Activated naive CD4-positive, alpha-beta T cell treated with anti-CD3 and anti-CD28 coated beads, Interleukin-2, amount 50 U/mL, for 24 hours (primary cell): ENCODE measurements around the gene BRINP3.
"Not testable (repeated sequence)": the region's sequence is repeated elsewhere in the genome, so short reads cannot be mapped to it uniquely, and the experiment has no call there.

Source experiments
- H3K27ac Mint-ChIP-seq: one replicate; pipeline ENCODE4 v1.8.0; 2021; ENCODE audit warnings: mild to moderate bottlenecking, mixed read lengths
- H3K27me3 Mint-ChIP-seq: one replicate; pipeline ENCODE4 v1.8.0; 2021; ENCODE audit warnings: mixed read lengths
- H3K36me3 Mint-ChIP-seq: one replicate; pipeline ENCODE4 v1.8.0; 2021; ENCODE audit warnings: mixed read lengths
- H3K4me1 Mint-ChIP-seq: one replicate; pipeline ENCODE4 v1.8.0; 2021; ENCODE audit warnings: mixed read lengths
- H3K4me3 Mint-ChIP-seq: one replicate; pipeline ENCODE4 v1.8.0; 2021; ENCODE audit warnings: mild to moderate bottlenecking, mixed read lengths
- H3K9me3 Mint-ChIP-seq: one replicate; pipeline ENCODE4 v1.8.0; 2021; ENCODE audit warnings: mixed read lengths

Gene BRINP3

DNA sequence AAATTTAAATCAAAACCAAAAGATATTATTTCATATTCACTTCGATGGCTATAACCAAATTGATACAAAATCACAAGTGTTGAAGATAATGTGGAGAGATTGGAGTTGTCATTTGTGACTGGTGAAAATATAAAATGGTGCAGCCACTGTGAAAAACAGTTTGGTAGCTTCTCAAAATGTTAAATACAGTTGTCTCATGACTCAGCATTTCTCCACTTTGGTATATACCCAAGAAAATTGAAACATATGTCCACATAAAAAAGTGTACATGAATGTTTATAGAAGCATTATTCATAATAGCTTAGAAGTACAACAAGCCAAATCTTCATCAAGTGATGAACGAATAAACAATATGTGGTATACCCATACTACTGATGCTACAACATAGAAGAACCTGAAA is 318.5 kb downstream of the BRINP3 start:
- H3K4me3 Mint-ChIP-seq = no peak overlapping the region
- H3K27ac Mint-ChIP-seq = no peak overlapping the region
- H3K9me3 Mint-ChIP-seq = peaks cover 7% of the 10 kb centered on the region
- H3K27me3 Mint-ChIP-seq = no peaks in the 10 kb centered on the region
- H3K36me3 Mint-ChIP-seq = no peaks in the 10 kb centered on the region
- no peaks in the 10 kb centered on the region for H3K4me1 Mint-ChIP-seq

DNA sequence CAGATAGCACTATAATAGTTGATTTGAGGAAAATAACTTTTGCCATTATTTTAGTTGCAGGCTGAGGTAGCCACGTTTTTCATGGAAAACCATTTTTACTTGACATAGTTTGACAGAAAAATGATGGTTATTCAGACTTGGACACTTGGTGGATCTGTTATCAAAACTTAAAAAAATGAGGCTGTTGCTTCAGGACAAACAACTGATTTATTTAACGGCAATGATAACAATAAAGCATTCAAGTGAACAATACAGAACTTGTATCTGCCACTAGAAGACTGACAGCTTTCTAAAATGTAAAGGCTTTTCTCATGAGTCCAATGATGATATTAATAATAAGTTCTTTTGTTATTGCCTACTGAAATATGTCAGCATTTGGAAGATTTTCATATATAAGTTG is 322.9 kb downstream of the BRINP3 start:
- Mint-ChIP-seq H3K36me3 (no peaks in the 10 kb centered on the region), H3K27ac (no peak overlapping the region), H3K4me3 (no peak overlapping the region), H3K9me3 (peaks cover 7% of the 10 kb centered on the region), H3K4me1 (no peaks in the 10 kb centered on the region), H3K27me3 (no peaks in the 10 kb centered on the region)

GRCh38 chr1:190147616-190148015 is 330.0 kb downstream of the BRINP3 start:
- peaks cover 16% of the 10 kb centered on the region for H3K9me3 Mint-ChIP-seq
- no peaks in the 10 kb centered on the region for H3K27me3 Mint-ChIP-seq
- no peak overlapping the region for H3K4me3 Mint-ChIP-seq
- no peaks in the 10 kb centered on the region for H3K4me1 Mint-ChIP-seq
- no peak overlapping the region for H3K27ac Mint-ChIP-seq
- H3K36me3 Mint-ChIP-seq = no peaks in the 10 kb centered on the region

- H3K9me3 Mint-ChIP-seq = peaks cover 16% of the 10 kb centered on the region
- H3K36me3 Mint-ChIP-seq = no peaks in the 10 kb centered on the region
- H3K27me3 Mint-ChIP-seq = no peaks in the 10 kb centered on the region
- H3K4me3 Mint-ChIP-seq = no peak overlapping the region
- H3K4me1 Mint-ChIP-seq = no peaks in the 10 kb centered on the region
- no peak overlapping the region for H3K27ac Mint-ChIP-seq
Observed at GRCh38 chr1:190144650-190145049, 333.0 kb downstream of the BRINP3 start.

DNA sequence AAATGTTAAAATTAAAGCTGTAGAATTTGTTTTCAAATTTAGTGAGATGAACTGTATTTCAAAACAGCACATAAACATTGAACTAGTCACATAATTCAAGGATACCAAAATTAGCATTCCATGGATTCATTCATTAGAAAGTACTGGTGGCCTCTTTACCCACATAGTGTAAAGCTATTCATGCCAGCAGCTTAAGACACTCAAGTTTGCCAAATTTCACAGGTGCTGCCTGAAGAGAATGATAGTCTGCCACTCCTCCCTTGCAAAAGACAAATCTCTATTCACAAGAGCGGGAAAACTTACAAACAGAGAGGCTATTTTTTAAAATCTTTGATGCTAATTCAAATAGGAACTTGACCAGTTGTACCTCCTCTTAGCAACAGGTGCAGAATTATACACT is 337.0 kb downstream of the BRINP3 start:
- Mint-ChIP-seq H3K27ac (no peak overlapping the region), H3K4me3 (no peak overlapping the region), H3K27me3 (no peaks in the 10 kb centered on the region), H3K36me3 (peaks cover 2% of the 10 kb centered on the region), H3K9me3 (peaks cover 12% of the 10 kb centered on the region), H3K4me1 (no peaks in the 10 kb centered on the region)

GRCh38 chr1:190138702-190139101 is 339.0 kb downstream of the BRINP3 start:
- Mint-ChIP-seq H3K27me3 (no peaks in the 10 kb centered on the region), H3K36me3 (peaks cover 2% of the 10 kb centered on the region), H3K4me3 (no peak overlapping the region), H3K4me1 (no peaks in the 10 kb centered on the region), H3K27ac (no peak overlapping the region), H3K9me3 (peaks cover 5% of the 10 kb centered on the region)

- no peak overlapping the region for H3K4me3 Mint-ChIP-seq
- H3K9me3 Mint-ChIP-seq = peaks cover 5% of the 10 kb centered on the region
- H3K27me3 Mint-ChIP-seq = no peaks in the 10 kb centered on the region
- H3K4me1 Mint-ChIP-seq = no peaks in the 10 kb centered on the region
- no peak overlapping the region for H3K27ac Mint-ChIP-seq
- H3K36me3 Mint-ChIP-seq = peaks cover 2% of the 10 kb centered on the region
Observed at GRCh38 chr1:190138266-190138665, 339.4 kb downstream of the BRINP3 start.

DNA sequence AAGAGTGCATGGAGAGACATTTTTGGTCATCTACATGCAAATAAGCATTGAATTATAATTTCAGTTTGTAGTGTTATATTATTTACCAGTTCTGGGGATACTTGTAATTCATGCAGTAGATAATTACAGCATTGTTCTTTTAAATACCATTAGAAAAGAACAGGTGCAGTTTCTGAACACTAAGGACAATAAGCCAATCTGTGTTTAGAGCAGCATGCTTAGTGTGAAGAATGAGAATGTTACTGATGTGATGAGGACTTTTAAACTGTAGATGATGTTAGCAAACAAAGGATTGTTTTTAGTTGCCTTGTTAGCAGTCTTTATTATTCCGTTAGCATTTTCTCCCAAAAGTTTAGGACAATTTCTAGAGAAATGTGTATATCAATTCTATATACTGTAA is 348.3 kb downstream of the BRINP3 start:
- no peak overlapping the region for H3K4me3 Mint-ChIP-seq
- no peaks in the 10 kb centered on the region for H3K9me3 Mint-ChIP-seq
- no peaks in the 10 kb centered on the region for H3K4me1 Mint-ChIP-seq
- no peaks in the 10 kb centered on the region for H3K27me3 Mint-ChIP-seq
- H3K36me3 Mint-ChIP-seq = no peaks in the 10 kb centered on the region
- H3K27ac Mint-ChIP-seq = no peak overlapping the region

DNA sequence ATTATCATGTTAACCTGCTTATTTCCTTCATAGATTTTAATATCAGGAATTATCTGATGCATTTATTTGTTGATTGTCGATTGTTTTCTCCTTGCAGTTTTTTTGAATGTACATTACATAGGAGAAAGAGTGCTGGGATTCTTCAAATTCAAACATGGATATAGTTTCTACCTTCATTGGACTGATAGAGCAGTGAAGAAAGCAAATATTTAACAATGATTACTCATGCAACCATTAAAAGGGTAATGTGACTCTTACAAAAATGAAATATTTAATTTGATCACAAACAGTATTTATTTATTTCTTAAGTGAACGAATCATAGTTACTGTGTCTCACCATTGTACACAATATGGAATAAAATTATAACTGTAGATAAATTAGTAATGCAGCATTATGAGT is 350.9 kb downstream of the BRINP3 start:
- H3K9me3 Mint-ChIP-seq = peaks cover 12% of the 10 kb centered on the region
- no peaks in the 10 kb centered on the region for H3K27me3 Mint-ChIP-seq
- H3K27ac Mint-ChIP-seq = no peak overlapping the region
- H3K36me3 Mint-ChIP-seq = no peaks in the 10 kb centered on the region
- no peaks in the 10 kb centered on the region for H3K4me1 Mint-ChIP-seq
- no peak overlapping the region for H3K4me3 Mint-ChIP-seq

DNA sequence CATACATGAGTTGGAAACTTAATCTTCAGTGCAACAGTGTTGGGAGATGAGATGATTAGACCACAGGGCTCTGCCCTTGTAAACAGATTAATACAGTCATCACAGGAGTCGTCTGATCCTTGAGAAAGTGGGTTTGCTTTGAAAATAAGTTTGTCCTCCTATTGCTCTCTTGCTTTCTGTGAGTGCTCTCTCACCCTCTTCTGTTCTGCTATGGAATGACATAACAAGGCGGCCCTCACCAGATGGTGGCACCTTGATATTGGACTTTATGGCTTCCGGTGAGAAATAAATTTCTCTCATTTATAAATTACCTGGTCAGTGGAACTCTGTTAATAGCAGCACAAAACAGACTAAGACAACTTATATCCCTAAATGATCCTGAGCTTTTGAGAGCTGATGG is 353.6 kb downstream of the BRINP3 start:
- Mint-ChIP-seq H3K9me3 (peaks cover 15% of the 10 kb centered on the region), H3K4me1 (no peaks in the 10 kb centered on the region)

DNA sequence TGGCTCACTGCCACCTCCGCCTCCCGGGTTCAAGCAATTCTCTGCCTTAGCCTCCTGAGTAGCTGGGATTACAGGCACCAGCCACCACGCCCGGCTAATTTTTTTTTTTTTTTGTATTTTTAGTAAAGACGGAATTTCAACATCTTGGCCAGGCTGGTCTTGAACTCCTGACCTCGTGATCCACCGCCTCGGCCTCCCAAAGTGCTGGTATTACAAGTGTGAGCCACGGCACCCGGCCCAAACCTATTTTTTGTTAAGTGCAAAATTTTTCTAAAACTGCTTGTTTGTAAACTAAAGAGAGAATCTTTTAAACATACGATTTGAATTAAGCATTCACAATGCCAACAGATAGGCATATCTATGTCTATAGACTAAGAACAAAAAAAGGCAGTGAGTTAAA is 357.1 kb downstream of the BRINP3 start:
- not testable (repeated sequence) for H3K27me3 Mint-ChIP-seq, H3K36me3 Mint-ChIP-seq, H3K27ac Mint-ChIP-seq, H3K4me3 Mint-ChIP-seq, H3K4me1 Mint-ChIP-seq
- H3K9me3 Mint-ChIP-seq = peaks cover 19% of the 10 kb centered on the region

More for the DNA sequence above, 353.6 kb downstream of the BRINP3 start:
- Mint-ChIP-seq H3K27me3 (no peaks in the 10 kb centered on the region), H3K4me3 (no peak overlapping the region), H3K27ac (no peak overlapping the region), H3K36me3 (no peaks in the 10 kb centered on the region)

- no peaks in the 10 kb centered on the region for H3K4me1 Mint-ChIP-seq
- H3K36me3 Mint-ChIP-seq = no peaks in the 10 kb centered on the region
- no peak overlapping the region for H3K4me3 Mint-ChIP-seq
- H3K27ac Mint-ChIP-seq = no peak overlapping the region
- H3K27me3 Mint-ChIP-seq = no peaks in the 10 kb centered on the region
- H3K9me3 Mint-ChIP-seq = peaks cover 21% of the 10 kb centered on the region
Observed at GRCh38 chr1:190119683-190120082, 358.0 kb downstream of the BRINP3 start.

DNA sequence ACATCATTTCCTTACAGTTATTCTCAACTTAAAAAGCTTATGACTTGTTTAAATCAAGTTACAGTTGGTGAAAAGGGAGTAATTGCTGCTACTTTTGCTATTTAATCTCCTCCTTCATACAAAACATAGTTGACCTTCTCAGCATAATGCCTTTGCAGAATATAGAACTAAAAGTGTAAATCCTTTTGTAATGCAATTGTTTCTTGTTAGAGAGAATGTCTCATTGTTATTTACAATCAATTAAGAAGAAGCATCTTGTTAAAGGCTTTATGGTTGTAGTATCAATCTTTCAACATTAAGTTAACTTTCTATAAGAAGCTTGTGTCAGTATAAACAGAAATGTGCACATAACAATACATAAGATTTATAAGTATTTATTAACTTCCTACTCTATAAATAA is 360.7 kb downstream of the BRINP3 start:
- H3K36me3 Mint-ChIP-seq = no peaks in the 10 kb centered on the region
- no peaks in the 10 kb centered on the region for H3K27me3 Mint-ChIP-seq
- H3K27ac Mint-ChIP-seq = no peak overlapping the region
- H3K4me3 Mint-ChIP-seq = no peak overlapping the region
- H3K9me3 Mint-ChIP-seq = peaks cover 16% of the 10 kb centered on the region
- H3K4me1 Mint-ChIP-seq = no peaks in the 10 kb centered on the region

GRCh38 chr1:190104961-190105360 is 372.7 kb downstream of the BRINP3 start:
- H3K4me3 Mint-ChIP-seq = no peak overlapping the region
- no peaks in the 10 kb centered on the region for H3K27me3 Mint-ChIP-seq
- H3K36me3 Mint-ChIP-seq = no peaks in the 10 kb centered on the region
- H3K9me3 Mint-ChIP-seq = peaks cover 13% of the 10 kb centered on the region
- H3K27ac Mint-ChIP-seq = no peak overlapping the region
- no peaks in the 10 kb centered on the region for H3K4me1 Mint-ChIP-seq

DNA sequence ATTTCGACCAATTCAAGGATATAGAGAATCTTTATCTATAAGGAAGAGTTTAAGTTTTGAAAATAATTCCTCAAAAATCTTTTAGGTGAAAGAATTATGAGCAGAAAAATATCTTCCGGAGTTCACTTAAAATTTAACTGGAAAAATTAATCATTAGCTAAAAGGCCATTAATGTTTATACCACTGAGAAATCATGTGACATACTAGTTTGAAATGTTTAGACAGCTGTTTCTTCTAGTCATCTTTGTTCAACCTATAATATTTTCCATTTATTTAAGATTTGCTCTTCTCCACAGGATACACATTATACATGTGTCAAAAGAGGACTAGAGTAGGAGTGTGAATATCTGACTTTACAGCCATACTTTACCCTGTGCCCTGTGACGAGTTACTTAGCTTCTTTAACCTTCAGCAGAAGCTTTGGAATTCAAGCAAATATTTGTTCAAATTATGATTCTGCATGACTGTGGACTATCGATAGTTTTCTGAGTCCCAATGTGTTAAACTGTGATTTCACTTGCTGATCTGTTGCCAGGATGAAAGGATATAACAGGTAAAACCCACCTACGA is 374.8 kb downstream of the BRINP3 start:
- Mint-ChIP-seq H3K36me3 (no peaks in the 10 kb centered on the region), H3K4me1 (no peaks in the 10 kb centered on the region), H3K4me3 (no peak overlapping the region), H3K27me3 (no peaks in the 10 kb centered on the region), H3K27ac (no peak overlapping the region), H3K9me3 (peaks cover 18% of the 10 kb centered on the region)

GRCh38 chr1:190101756-190102155 is 375.9 kb downstream of the BRINP3 start:
- Mint-ChIP-seq H3K9me3 (peaks cover 13% of the 10 kb centered on the region), H3K4me3 (no peak overlapping the region), H3K27ac (no peak overlapping the region), H3K4me1 (no peaks in the 10 kb centered on the region), H3K27me3 (no peaks in the 10 kb centered on the region), H3K36me3 (no peaks in the 10 kb centered on the region)

DNA sequence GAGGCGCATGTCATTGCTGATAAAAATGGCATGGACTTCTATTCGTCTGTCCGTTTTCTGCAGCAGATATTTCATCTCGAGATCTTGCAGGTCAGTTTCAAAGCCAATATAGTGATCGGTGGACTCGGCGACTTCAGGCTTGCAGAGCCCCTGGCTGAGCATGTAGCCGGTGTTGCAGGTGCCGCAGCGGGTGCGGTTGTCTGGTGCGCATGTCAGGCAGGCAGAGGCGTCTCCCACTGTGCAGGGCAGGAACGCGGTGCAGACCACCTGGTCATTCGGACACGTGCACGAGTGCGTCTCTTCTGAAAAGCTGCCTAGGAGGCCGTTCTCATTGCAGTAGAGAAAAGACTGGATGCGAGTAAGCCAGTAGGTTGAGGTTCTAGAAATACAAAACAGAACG is 378.9 kb downstream of the BRINP3 start:
- H3K4me1 Mint-ChIP-seq = no peaks in the 10 kb centered on the region
- no peak overlapping the region for H3K4me3 Mint-ChIP-seq
- H3K27ac Mint-ChIP-seq = no peak overlapping the region
- H3K9me3 Mint-ChIP-seq = peaks cover 18% of the 10 kb centered on the region
- H3K36me3 Mint-ChIP-seq = no peaks in the 10 kb centered on the region
- no peaks in the 10 kb centered on the region for H3K27me3 Mint-ChIP-seq
